ENCODE data around the gene BTRC.
A peak's percentile ranks its signal among the peaks of the same experiment; 100 is the strongest.

Gene BTRC

GRCh38 chr10:101493249-101493648, 139.3 kb downstream of the BTRC start:
- Histone ChIP-seq H3K4me1 (ENCODE audit: control insufficient read depth, insufficient read depth, low read length) (peaks cover 4% of the 10 kb centered on the region), H3K36me3 (ENCODE audit: insufficient read depth, low read length) (no peaks in the 10 kb centered on the region), H3K4me3 (ENCODE audit: low read length) (no peak overlapping the region), H3K4me2 (ENCODE audit: low read length) (no peak overlapping the region), H3K9ac (ENCODE audit: low read depth, low read length) (no peak overlapping the region), H3K9me3 (replicated peaks; ENCODE audit: low read length) (no peaks in the 10 kb centered on the region), H3K27me3 (ENCODE audit: control insufficient read depth, insufficient read depth, low read length) (no peaks in the 10 kb centered on the region)

- no peak overlapping the region for H3K4me3 ChIP-seq (ENCODE audit: low read length)
- no peak overlapping the region for H3K4me2 ChIP-seq (ENCODE audit: low read length)
- H3K9me3 ChIP-seq (replicated peaks; ENCODE audit: low read length) = no peaks in the 10 kb centered on the region
- no peaks in the 10 kb centered on the region for H3K36me3 ChIP-seq (ENCODE audit: insufficient read depth, low read length)
- no peak overlapping the region for H3K9ac ChIP-seq (ENCODE audit: low read depth, low read length)
- peaks cover 4% of the 10 kb centered on the region for H3K4me1 ChIP-seq (ENCODE audit: control insufficient read depth, insufficient read depth, low read length)
- H3K27me3 ChIP-seq (ENCODE audit: control insufficient read depth, insufficient read depth, low read length) = no peaks in the 10 kb centered on the region
These were observed 139.9 kb downstream of the BTRC start for GRCh38 chr10:101493782-101494281.

- H3K4me1 ChIP-seq (ENCODE audit: control insufficient read depth, insufficient read depth, low read length) = peaks cover under 1% of the 10 kb centered on the region
- no peak overlapping the region for H3K4me2 ChIP-seq (ENCODE audit: low read length)
- H3K27me3 ChIP-seq (ENCODE audit: control insufficient read depth, insufficient read depth, low read length) = no peaks in the 10 kb centered on the region
- no peaks in the 10 kb centered on the region for H3K36me3 ChIP-seq (ENCODE audit: insufficient read depth, low read length)
- H3K9ac ChIP-seq (ENCODE audit: low read depth, low read length) = no peak overlapping the region
- no peaks in the 10 kb centered on the region for H3K9me3 ChIP-seq (replicated peaks; ENCODE audit: low read length)
- no peak overlapping the region for H3K4me3 ChIP-seq (ENCODE audit: low read length)
These were observed 140.7 kb downstream of the BTRC start for GRCh38 chr10:101494650-101495049.

GRCh38 chr10:101495324-101495925, 141.5 kb downstream of the BTRC start:
- Histone ChIP-seq H3K4me2 (ENCODE audit: low read length) (no peak overlapping the region), H3K27me3 (ENCODE audit: control insufficient read depth, insufficient read depth, low read length) (no peaks in the 10 kb centered on the region), H3K36me3 (ENCODE audit: insufficient read depth, low read length) (no peaks in the 10 kb centered on the region), H3K4me3 (ENCODE audit: low read length) (no peak overlapping the region), H3K4me1 (ENCODE audit: control insufficient read depth, insufficient read depth, low read length) (no peaks in the 10 kb centered on the region), H3K9me3 (replicated peaks; ENCODE audit: low read length) (no peaks in the 10 kb centered on the region), H3K9ac (ENCODE audit: low read depth, low read length) (no peak overlapping the region)

GRCh38 chr10:101504438-101504837, 150.5 kb downstream of the BTRC start:
- Histone ChIP-seq H3K27me3 (ENCODE audit: control insufficient read depth, insufficient read depth, low read length) (no peaks in the 10 kb centered on the region), H3K4me2 (ENCODE audit: low read length) (no peak overlapping the region), H3K9ac (ENCODE audit: low read depth, low read length) (no peak overlapping the region), H3K4me3 (ENCODE audit: low read length) (no peak overlapping the region), H3K4me1 (ENCODE audit: control insufficient read depth, insufficient read depth, low read length) (no peaks in the 10 kb centered on the region), H3K9me3 (replicated peaks; ENCODE audit: low read length) (no peaks in the 10 kb centered on the region), H3K36me3 (ENCODE audit: insufficient read depth, low read length) (no peaks in the 10 kb centered on the region)

- no peaks in the 10 kb centered on the region for H3K9me3 ChIP-seq (replicated peaks; ENCODE audit: low read length)
- no peak overlapping the region for H3K9ac ChIP-seq (ENCODE audit: low read depth, low read length)
- H3K4me3 ChIP-seq (ENCODE audit: low read length) = no peak overlapping the region
- no peak overlapping the region for H3K4me2 ChIP-seq (ENCODE audit: low read length)
- no peaks in the 10 kb centered on the region for H3K27me3 ChIP-seq (ENCODE audit: control insufficient read depth, insufficient read depth, low read length)
- H3K4me1 ChIP-seq (ENCODE audit: control insufficient read depth, insufficient read depth, low read length) = no peaks in the 10 kb centered on the region
- no peaks in the 10 kb centered on the region for H3K36me3 ChIP-seq (ENCODE audit: insufficient read depth, low read length)
These were observed 153.1 kb downstream of the BTRC start for GRCh38 chr10:101506829-101507661.

- Histone ChIP-seq H3K9ac (ENCODE audit: low read depth, low read length) (no peak overlapping the region), H3K36me3 (ENCODE audit: insufficient read depth, low read length) (no peaks in the 10 kb centered on the region), H3K9me3 (replicated peaks; ENCODE audit: low read length) (no peaks in the 10 kb centered on the region), H3K4me2 (ENCODE audit: low read length) (no peak overlapping the region), H3K27me3 (ENCODE audit: control insufficient read depth, insufficient read depth, low read length) (no peaks in the 10 kb centered on the region), H3K4me3 (ENCODE audit: low read length) (no peak overlapping the region), H3K4me1 (ENCODE audit: control insufficient read depth, insufficient read depth, low read length) (peaks cover 4% of the 10 kb centered on the region)
These were observed 153.9 kb downstream of the BTRC start for GRCh38 chr10:101507828-101508227.

GRCh38 chr10:101511938-101512337, 158.0 kb downstream of the BTRC start:
- Histone ChIP-seq H3K9ac (ENCODE audit: low read depth, low read length) (no peak overlapping the region), H3K9me3 (replicated peaks; ENCODE audit: low read length) (no peaks in the 10 kb centered on the region)

GRCh38 chr10:101512738-101513137, 158.8 kb downstream of the BTRC start:
- no peaks in the 10 kb centered on the region for H3K27me3 ChIP-seq (ENCODE audit: control insufficient read depth, insufficient read depth, low read length)
- H3K9me3 ChIP-seq (replicated peaks; ENCODE audit: low read length) = no peaks in the 10 kb centered on the region
- no peak overlapping the region for H3K4me3 ChIP-seq (ENCODE audit: low read length)
- H3K9ac ChIP-seq (ENCODE audit: low read depth, low read length) = no peak overlapping the region
- H3K4me1 ChIP-seq (ENCODE audit: control insufficient read depth, insufficient read depth, low read length) = peaks cover 7% of the 10 kb centered on the region
- H3K4me2 ChIP-seq (ENCODE audit: low read length) = peak overlapping the region; percentile 42
- no peaks in the 10 kb centered on the region for H3K36me3 ChIP-seq (ENCODE audit: insufficient read depth, low read length)

More at GRCh38 chr10:101511938-101512337, 158.0 kb downstream of the BTRC start:
- H3K4me2 ChIP-seq (ENCODE audit: low read length) = no peak overlapping the region
- H3K27me3 ChIP-seq (ENCODE audit: control insufficient read depth, insufficient read depth, low read length) = no peaks in the 10 kb centered on the region
- H3K36me3 ChIP-seq (ENCODE audit: insufficient read depth, low read length) = no peaks in the 10 kb centered on the region
- no peak overlapping the region for H3K4me3 ChIP-seq (ENCODE audit: low read length)
- H3K4me1 ChIP-seq (ENCODE audit: control insufficient read depth, insufficient read depth, low read length) = peaks cover 7% of the 10 kb centered on the region

GRCh38 chr10:101513733-101514132, 159.8 kb downstream of the BTRC start:
- H3K9me3 ChIP-seq (replicated peaks; ENCODE audit: low read length) = no peaks in the 10 kb centered on the region
- no peak overlapping the region for H3K4me2 ChIP-seq (ENCODE audit: low read length)
- H3K27me3 ChIP-seq (ENCODE audit: control insufficient read depth, insufficient read depth, low read length) = no peaks in the 10 kb centered on the region
- H3K9ac ChIP-seq (ENCODE audit: low read depth, low read length) = no peak overlapping the region
- H3K4me3 ChIP-seq (ENCODE audit: low read length) = no peak overlapping the region
- H3K4me1 ChIP-seq (ENCODE audit: control insufficient read depth, insufficient read depth, low read length) = peaks cover 7% of the 10 kb centered on the region
- no peaks in the 10 kb centered on the region for H3K36me3 ChIP-seq (ENCODE audit: insufficient read depth, low read length)

GRCh38 chr10:101525848-101526247, 171.9 kb downstream of the BTRC start:
- no peak overlapping the region for H3K4me3 ChIP-seq (ENCODE audit: low read length)
- H3K4me2 ChIP-seq (ENCODE audit: low read length) = no peak overlapping the region
- H3K4me1 ChIP-seq (ENCODE audit: control insufficient read depth, insufficient read depth, low read length) = no peaks in the 10 kb centered on the region
- H3K36me3 ChIP-seq (ENCODE audit: insufficient read depth, low read length) = no peaks in the 10 kb centered on the region
- no peak overlapping the region for H3K9ac ChIP-seq (ENCODE audit: low read depth, low read length)
- H3K9me3 ChIP-seq (replicated peaks; ENCODE audit: low read length) = no peaks in the 10 kb centered on the region
- no peaks in the 10 kb centered on the region for H3K27me3 ChIP-seq (ENCODE audit: control insufficient read depth, insufficient read depth, low read length)
